ENCODE measurements around the gene AVEN.

GRCh38 chr15:33975022-33975565 is 63.9 kb downstream of the AVEN start:
- TF ChIP-seq CTCF (conservative IDR thresholded peaks at IDR 0.05 in 1 of 2, IDR thresholded peaks at IDR 0.05 in 1 of 2; ENCODE audit: extremely low read depth in 1 of 2, insufficient read depth in 1 of 2, low read depth in 1 of 2, low read length in 2 of 2) (peak in 1 of 2 donors; percentile 7), EZH2 (IDR thresholded peaks at IDR 0.05; ENCODE audit: borderline replicate concordance, low read length) (no peak)
